IMR-90 (cell line): ENCODE results near the gene AKR1D1.

Source experiments
- BHLHE40 ChIP-seq: fragments of 150-350 bp; IDR thresholded peaks from 2 replicates; pipeline ENCODE4 v1.6.1; 2016; ENCODE audit warnings: mild to moderate bottlenecking, low read depth, low read length
- CEBPB ChIP-seq: IDR thresholded peaks from 2 replicates; pipeline ENCODE4 v1.6.1; 2012; ENCODE audit warnings: low read depth, low read length, improper control_type of control experiment
- CHD1 ChIP-seq: IDR thresholded peaks from 2 replicates; pipeline ENCODE4 v1.6.1; 2012; ENCODE audit warnings: low read depth, low read length, improper control_type of control experiment
- CTCF ChIP-seq: conservative IDR thresholded peaks from 2 replicates; pipeline ENCODE4 v1.5.1; 2012; ENCODE audit warnings: mild to moderate bottlenecking, low read depth, low read length, improper control_type of control experiment
- FOS ChIP-seq: fragments of 150-350 bp; IDR thresholded peaks from 2 replicates; pipeline ENCODE4 v1.6.1; 2016; ENCODE audit warnings: low read depth, low read length
- MAFK ChIP-seq: IDR thresholded peaks from 2 replicates; pipeline ENCODE4 v1.6.1; 2012; ENCODE audit warnings: low read depth, low read length, improper control_type of control experiment
- MXI1 ChIP-seq: IDR thresholded peaks from 2 replicates; pipeline ENCODE4 v1.6.1; 2012; ENCODE audit warnings: low read depth, mild to moderate bottlenecking, low read length, moderate library complexity, borderline replicate concordance
- NFE2L2 ChIP-seq: fragments of 150-350 bp; IDR thresholded peaks from 2 replicates; pipeline ENCODE4 v1.6.1; 2016; ENCODE audit warnings: low read depth, mild to moderate bottlenecking, low read length
- POLR2A ChIP-seq: IDR thresholded peaks from 2 replicates; pipeline ENCODE4 v1.6.1; 2012; ENCODE audit warnings: mild to moderate bottlenecking, low read depth, low read length
- RAD21 ChIP-seq: IDR thresholded peaks from 2 replicates; pipeline ENCODE4 v1.6.1; 2012; ENCODE audit warnings: low read length, improper control_type of control experiment
- RCOR1 ChIP-seq: IDR thresholded peaks from 2 replicates; pipeline ENCODE4 v1.6.1; 2012; ENCODE audit warnings: mild to moderate bottlenecking, low read length, improper control_type of control experiment; ENCODE audit not compliant: insufficient replicate concordance
- RFX5 ChIP-seq: IDR thresholded peaks from 2 replicates; pipeline ENCODE4 v1.8.0; 2012; ENCODE audit warnings: low read depth, mild to moderate bottlenecking, low read length, moderate library complexity
- SMC3 ChIP-seq: fragments of 150-350 bp; IDR thresholded peaks from 2 replicates; pipeline ENCODE4 v1.6.1; 2016; ENCODE audit warnings: low read depth, mild to moderate bottlenecking, antibody characterized with exemption, low read length, moderate library complexity
- USF2 ChIP-seq: fragments of 150-350 bp; IDR thresholded peaks from 2 replicates; pipeline ENCODE4 v1.6.1; 2017; ENCODE audit warnings: mild to moderate bottlenecking, antibody characterized with exemption, low read length, low read depth

GRCh38 chr7:138125119-138125518 lies 48.9 kb downstream of the AKR1D1 start:
- no peak for TF ChIP-seq RFX5
- no peak for TF ChIP-seq POLR2A
- no peak for TF ChIP-seq SMC3
- no peak for TF ChIP-seq CTCF
- no peak for TF ChIP-seq MXI1
- TF ChIP-seq RAD21: no peak
- TF ChIP-seq FOS: no peak
- TF ChIP-seq NFE2L2: no peak
- no peak for TF ChIP-seq CEBPB
- TF ChIP-seq BHLHE40: no peak
- TF ChIP-seq MAFK: no peak
- no peak for TF ChIP-seq CHD1
- no peak for TF ChIP-seq RCOR1
- TF ChIP-seq USF2: no peak
